T-helper 17 cell (primary cell): ENCODE measurements around the gene PTTG1IP. TPM values are rescaled to one million over a fixed set of nuclear protein-coding genes. Genes with fewer than 3 reads are reported as not detected.
A peak's percentile ranks its signal among the peaks of the same experiment; 100 is the strongest.

ENCODE experiments used
- ATAC-seq: fragments of 150-1000 bp; cut with Tn5 transposase; 2 replicates; pipeline ENCODE4 v1.10.0; 2021; ENCODE audit warnings: mild to moderate bottlenecking, moderate library complexity
- DNase-seq, 3 donors: peaks; one replicate each; pipeline versions ENCODE4 v3.0.0 to v3.0.0-alpha.2; 2020 to 2021
- H3K9me3 ChIP-seq: one replicate; pipeline ENCODE4 v1.7.0; 2013; ENCODE audit warnings: low read length, mild to moderate bottlenecking; ENCODE audit not compliant: control insufficient read depth, poor library complexity, severe bottlenecking
- H3K27ac Mint-ChIP-seq: one replicate; pipeline ENCODE4 v1.8.0; 2022; ENCODE audit warnings: mild to moderate bottlenecking, moderate library complexity, mixed read lengths
- H3K27me3 Mint-ChIP-seq: one replicate; pipeline ENCODE4 v1.8.0; 2022; ENCODE audit warnings: mixed read lengths
- H3K36me3 Mint-ChIP-seq: one replicate; pipeline ENCODE4 v1.8.0; 2022; ENCODE audit warnings: low read depth, mixed read lengths
- H3K4me1 Mint-ChIP-seq: one replicate; pipeline ENCODE4 v1.8.0; 2022; ENCODE audit warnings: mild to moderate bottlenecking, mixed read lengths
- H3K4me3 Mint-ChIP-seq: one replicate; pipeline ENCODE4 v1.8.0; 2022; ENCODE audit warnings: mild to moderate bottlenecking, moderate library complexity, mixed read lengths
- total RNA-seq, 4 donors: library from RNA in 2 of 4; stranded (reverse) in 2 of 4; gene quantifications; one replicate each; pipeline ENCODE4 v1.2.3 and lab custom pipeline; 2022 to 2026

The PTTG1IP gene, protein sequence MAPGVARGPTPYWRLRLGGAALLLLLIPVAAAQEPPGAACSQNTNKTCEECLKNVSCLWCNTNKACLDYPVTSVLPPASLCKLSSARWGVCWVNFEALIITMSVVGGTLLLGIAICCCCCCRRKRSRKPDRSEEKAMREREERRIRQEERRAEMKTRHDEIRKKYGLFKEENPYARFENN
- total RNA-seq = 100 to 1,000 TPM in 1 of 2 donors, 10 to 100 TPM in 1; 98.4 to 123 TPM
- total RNA-seq (lab: John Stamatoyannopoulos, UW) = 132 to 148 reads per million in 2 donors

DNA sequence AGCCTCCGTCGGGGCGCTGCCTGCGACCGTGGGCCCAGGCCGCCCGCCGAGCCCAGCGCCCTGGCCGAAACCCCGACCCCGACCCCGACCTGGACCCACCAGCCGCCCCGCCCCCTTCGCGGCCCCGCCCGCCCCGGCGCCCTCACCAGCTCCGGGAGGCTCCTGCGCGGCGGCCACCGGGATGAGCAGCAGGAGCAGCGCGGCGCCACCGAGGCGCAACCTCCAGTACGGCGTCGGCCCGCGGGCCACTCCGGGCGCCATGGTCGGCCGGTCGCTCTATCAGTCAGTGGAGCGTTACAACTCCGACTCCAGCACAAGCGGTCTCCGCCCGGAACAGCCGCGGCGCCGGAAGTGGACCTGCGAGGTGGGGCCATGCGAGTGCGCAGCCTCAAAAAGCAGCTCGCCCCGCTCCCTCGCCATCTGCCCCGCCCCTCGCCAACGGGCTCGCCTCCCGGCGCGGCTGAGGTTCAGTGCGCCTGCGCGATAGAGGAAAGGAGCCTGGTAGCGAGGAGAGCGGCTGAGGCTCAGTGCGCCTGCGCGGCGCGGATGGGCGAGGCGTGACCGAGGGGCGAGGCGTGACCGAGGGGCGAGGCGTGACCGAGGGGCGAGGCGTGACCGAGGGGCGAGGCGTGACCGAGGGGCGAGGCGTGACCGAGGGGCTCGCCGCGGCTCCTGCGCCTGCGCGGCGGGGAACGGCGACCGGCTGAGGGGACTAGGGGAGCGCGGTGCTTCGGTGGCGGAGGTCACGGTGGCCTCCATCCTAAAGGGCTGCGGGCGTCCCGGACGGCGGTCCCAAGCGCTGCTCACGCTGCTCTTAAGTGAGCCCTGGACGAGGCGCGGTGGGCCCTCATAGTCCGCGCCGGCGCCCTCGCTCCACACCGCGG lies at the start of gene PTTG1IP:
Gene PTTG1IP, minus strand, starts transcription at position 335 of the 884 bp plus-strand sequence. Its CDS starts 74 bp downstream, at position 261.
- DNase-seq = peak; percentile 99 to 100 (median 99)
- peaks cover 50% of the 10 kb centered on the region for H3K4me1 Mint-ChIP-seq
- peak within 1 kb of the TSS; percentile 98 for H3K27ac Mint-ChIP-seq
- no peaks in the 10 kb centered on the region for H3K9me3 ChIP-seq
- no peaks in the 10 kb centered on the region for H3K27me3 Mint-ChIP-seq
- H3K4me3 Mint-ChIP-seq = peak within 1 kb of the TSS; percentile 97
- no peaks in the 10 kb centered on the region for H3K36me3 Mint-ChIP-seq
- peak; percentile 79 for ATAC-seq

DNA sequence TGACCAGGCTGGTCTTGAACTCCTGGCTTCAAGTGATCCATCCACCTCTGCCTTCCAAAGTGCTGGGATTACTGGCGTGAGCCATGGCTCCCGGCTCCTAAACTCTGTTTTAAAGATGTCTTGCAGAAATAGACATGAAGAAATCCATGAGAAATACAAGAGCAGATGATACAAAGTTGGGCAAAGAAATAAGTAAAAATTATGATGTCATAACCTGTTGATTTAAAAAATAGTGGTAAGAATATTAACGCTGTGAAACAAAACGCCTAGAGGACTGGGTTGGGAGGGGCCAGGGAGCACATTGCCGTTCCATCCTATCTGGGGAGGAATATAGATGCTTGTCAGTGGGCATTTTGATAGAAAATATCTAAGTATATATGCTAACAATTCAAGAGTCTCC lies 48.4 kb upstream of the PTTG1IP start:
- Mint-ChIP-seq H3K4me1 (peaks cover 64% of the 10 kb centered on the region), H3K27ac (peak overlapping the region; percentile 96), H3K27me3 (no peaks in the 10 kb centered on the region), H3K4me3 (peak overlapping the region; percentile 100), H3K36me3 (peaks cover 4% of the 10 kb centered on the region)
- no peak for DNase-seq
- no peak for ATAC-seq
- H3K9me3 ChIP-seq = no peaks in the 10 kb centered on the region

DNA sequence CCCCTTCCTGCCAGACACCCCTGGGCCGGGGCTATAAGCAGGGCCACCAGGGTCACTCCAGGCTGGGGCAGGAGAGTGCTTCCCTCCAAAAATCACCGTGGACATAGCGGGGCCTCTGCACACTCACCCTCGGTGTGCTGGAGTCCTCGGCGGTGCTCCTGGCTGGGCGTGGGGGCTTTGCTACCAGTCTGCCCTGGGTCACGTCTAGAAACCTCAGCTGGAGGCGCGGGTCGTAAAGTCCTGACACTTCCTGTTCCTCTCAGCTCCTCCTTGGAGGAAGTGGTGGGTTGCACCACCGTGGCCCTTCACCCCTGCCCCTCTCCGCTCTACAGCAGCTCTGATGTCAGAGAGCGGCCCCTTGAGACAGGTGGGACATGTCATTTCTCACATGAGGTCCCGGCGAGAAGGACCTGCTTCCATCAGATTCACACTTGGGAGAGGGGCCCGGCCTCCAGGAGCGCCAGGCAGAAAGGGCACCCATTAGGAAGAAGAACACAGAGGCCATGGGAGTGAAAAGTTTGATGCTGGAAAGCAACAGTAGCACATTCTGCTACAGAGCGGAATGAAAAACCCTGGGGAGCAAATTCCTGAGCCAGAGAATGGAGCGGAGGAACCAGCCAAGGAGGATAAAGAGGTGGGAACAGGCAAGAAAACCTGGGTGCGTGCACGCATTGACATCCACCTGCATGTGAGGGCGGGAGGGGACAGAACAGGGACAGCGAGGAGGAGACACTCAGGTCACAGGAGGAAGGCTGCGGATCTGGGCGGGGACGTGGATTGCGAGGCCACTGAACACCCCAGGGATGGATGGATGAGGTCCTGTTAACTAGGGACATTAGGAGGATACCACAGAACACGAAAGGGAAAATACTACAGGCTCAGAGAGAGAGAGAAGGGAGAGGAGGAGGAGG lies 47.5 kb upstream of the PTTG1IP start, which contains the start of gene ITGB2:
Gene ITGB2, minus strand, starts transcription at position 206 of the 911 bp plus-strand sequence. CDS start 10,117 bp downstream, outside the sequence.
- DNase-seq (no peak), ATAC-seq (peak; percentile 65)
- Mint-ChIP-seq H3K27ac (peak within 1 kb of the TSS; percentile 96), H3K36me3 (peaks cover 4% of the 10 kb centered on the region), H3K27me3 (no peaks in the 10 kb centered on the region), H3K4me3 (peak within 1 kb of the TSS; percentile 100), H3K4me1 (peaks cover 66% of the 10 kb centered on the region)
- no peaks in the 10 kb centered on the region for H3K9me3 ChIP-seq

DNA sequence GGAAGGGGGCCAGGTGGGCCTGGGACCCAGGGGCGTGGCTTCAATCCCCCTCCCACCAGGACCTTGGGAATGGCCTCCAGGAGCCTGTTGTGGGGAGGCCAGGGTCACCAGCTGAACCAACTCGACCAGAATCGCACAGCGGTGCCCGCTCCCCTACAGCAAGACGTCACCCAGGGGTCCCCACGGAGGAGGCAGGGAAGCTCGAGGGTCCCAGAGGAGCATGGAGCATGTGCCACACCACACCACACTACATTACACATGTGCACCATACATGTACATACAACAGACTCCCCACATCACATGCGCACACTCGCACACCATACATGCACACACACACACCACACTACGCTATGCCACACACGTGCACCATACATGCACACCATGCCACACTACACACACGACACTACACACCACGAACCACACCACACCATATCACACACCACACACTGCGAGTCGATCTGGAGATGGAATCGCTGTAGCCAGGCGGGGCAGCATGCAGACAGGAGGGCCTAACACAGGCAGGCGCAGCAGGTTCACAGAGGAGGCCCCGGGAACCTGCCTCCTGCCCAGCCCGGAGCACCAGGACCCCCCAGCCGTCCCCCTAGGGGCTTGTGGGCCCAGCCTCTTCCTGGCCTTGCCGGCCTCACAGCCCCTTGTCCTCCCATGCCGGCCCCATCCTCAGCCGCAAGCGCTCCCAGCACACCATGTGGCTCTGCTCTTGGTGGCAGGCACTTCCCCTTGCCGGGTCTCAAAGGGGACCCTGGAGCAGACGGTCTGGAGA lies 46.6 kb upstream of the PTTG1IP start:
- Mint-ChIP-seq H3K4me1 (peaks cover 65% of the 10 kb centered on the region), H3K4me3 (peak overlapping the region; percentile 100), H3K27ac (peak overlapping the region; percentile 96), H3K36me3 (peaks cover 4% of the 10 kb centered on the region), H3K27me3 (no peaks in the 10 kb centered on the region)
- H3K9me3 ChIP-seq = no peaks in the 10 kb centered on the region
- DNase-seq (no peak), ATAC-seq (peak; percentile 35)

DNA sequence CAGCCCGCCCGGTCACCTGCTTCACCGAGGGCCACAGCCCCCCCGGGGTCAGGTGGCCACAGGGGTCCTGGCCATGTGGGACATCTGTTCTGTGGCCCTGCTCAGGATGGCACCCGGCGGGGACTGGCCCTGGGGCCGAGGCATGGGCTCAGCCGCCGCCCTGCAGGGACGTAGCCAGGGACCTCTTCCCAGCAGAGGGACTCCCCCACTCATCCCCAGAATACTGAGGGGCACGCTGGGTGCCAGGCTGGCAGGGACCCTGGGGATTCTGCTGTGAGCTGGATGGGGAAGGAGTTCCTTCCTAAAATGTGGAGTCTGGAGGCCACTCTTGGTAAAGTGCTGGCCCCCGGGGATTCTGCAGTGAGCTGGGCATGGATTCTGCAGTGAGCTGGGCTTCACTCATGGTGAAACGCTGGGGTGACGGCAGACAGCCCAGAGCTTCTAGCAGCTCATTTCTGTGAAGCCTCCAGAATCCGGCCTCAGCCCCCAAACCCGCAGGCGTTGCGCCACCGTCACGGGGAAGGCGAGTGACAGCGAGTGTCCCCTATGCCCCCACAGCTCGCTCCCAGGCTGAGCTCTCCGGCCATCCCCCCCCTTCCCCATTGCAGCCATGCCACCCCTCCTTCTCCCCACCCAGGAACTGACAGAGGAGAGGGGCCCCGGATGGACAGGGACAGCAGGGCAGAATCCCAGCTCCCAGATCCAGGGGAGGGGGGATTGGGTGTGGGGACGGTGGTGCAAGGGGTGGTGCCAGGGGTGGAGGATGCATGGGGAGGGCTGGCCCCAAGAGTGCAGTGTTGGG lies 45.8 kb upstream of the PTTG1IP start:
- Mint-ChIP-seq H3K4me3 (peak overlapping the region; percentile 100), H3K27ac (peak overlapping the region; percentile 96), H3K27me3 (no peaks in the 10 kb centered on the region), H3K4me1 (peaks cover 63% of the 10 kb centered on the region), H3K36me3 (peaks cover 4% of the 10 kb centered on the region)
- H3K9me3 ChIP-seq = no peaks in the 10 kb centered on the region
- DNase-seq (no peak), ATAC-seq (no peak)

DNA sequence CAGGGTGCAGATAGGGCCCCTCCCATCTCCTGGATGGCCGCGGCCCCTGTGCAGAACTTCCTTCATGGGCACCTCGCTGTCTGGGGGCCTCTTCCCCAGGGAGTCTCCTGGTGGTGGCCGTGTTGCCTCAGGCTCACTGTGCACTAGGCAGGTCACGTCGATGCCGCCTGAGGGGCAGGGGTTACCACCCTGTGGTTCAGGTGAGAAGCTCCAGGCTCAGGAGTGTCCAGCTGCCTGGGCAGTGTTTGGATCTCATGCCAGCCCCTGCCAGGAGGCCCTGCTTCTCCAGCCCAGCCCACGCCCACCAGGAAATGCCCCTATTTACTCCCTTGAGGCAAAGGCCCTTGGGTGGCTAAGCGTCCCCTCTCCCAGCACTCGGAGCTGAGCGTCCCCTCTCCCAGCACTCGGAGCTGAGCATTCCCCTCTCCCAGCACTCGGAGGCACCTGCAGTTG lies 45.1 kb upstream of the PTTG1IP start:
- Mint-ChIP-seq H3K36me3 (peaks cover 4% of the 10 kb centered on the region), H3K4me1 (peaks cover 61% of the 10 kb centered on the region)
- DNase-seq = no peak

DNA sequence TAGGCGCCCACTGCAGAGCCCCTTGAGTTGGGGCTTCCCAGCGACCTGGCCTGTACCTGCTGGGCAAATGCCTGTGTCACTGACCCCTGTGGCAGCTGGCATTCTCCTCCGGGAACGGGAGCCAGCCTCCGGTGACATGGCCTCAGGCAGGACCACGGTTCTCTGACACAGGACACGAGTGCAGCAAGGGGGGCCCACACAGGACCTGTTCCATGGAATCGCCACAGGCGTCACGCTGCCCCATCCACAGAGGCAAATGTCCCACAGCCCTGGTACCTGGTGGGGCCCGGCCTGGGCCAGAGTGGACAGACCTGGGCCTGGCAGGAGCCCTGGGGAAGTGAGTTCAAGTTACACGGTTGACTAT lies 44.6 kb upstream of the PTTG1IP start:
- ATAC-seq (no peak), DNase-seq (no peak)
- H3K4me3 Mint-ChIP-seq = peak overlapping the region; percentile 100
- H3K36me3 Mint-ChIP-seq = peaks cover 4% of the 10 kb centered on the region
- H3K27me3 Mint-ChIP-seq = no peaks in the 10 kb centered on the region
- peak overlapping the region; percentile 96 for H3K27ac Mint-ChIP-seq
- H3K4me1 Mint-ChIP-seq = peaks cover 62% of the 10 kb centered on the region
- H3K9me3 ChIP-seq = no peaks in the 10 kb centered on the region

More for the DNA sequence above, 45.1 kb upstream of the PTTG1IP start:
- H3K27me3 Mint-ChIP-seq = no peaks in the 10 kb centered on the region
- no peak for ATAC-seq
- H3K4me3 Mint-ChIP-seq = peak overlapping the region; percentile 100
- H3K9me3 ChIP-seq = no peaks in the 10 kb centered on the region
- peak overlapping the region; percentile 96 for H3K27ac Mint-ChIP-seq

DNA sequence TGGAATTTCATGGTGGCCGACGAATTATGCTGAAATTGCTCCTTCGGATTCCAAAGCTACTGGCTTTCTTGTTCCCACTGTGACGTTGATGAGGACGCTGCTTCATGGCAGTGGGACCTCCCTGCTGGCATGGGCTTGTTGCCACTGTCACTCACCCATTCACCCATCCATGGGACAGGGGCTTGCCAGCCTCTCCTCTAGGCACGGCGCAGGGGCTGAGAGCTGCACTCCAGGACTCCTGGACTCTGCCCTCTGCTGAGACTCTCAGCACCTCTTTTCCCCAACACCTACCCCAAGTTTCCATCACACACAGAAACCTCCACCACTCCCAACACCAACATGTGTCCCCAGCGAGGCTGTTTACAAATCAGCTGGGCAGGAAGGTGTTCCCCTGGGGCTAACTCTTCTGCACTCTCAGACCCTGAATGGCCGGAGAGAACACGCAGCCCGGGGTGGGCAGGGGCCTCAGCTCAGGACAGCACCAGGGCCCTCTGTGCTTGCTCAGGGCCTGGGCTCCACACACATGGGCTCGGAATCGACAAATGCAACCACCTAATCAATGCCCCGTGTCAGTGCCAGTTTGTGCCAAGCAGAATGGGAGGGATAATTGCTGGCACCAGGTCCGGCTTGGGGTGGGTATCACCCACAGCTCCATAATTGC lies 44.1 kb upstream of the PTTG1IP start:
- Mint-ChIP-seq H3K27me3 (no peaks in the 10 kb centered on the region), H3K4me1 (peaks cover 61% of the 10 kb centered on the region), H3K36me3 (peaks cover 4% of the 10 kb centered on the region), H3K27ac (peak overlapping the region; percentile 96), H3K4me3 (peak overlapping the region; percentile 100)
- DNase-seq (no peak), ATAC-seq (no peak)
- no peaks in the 10 kb centered on the region for H3K9me3 ChIP-seq

DNA sequence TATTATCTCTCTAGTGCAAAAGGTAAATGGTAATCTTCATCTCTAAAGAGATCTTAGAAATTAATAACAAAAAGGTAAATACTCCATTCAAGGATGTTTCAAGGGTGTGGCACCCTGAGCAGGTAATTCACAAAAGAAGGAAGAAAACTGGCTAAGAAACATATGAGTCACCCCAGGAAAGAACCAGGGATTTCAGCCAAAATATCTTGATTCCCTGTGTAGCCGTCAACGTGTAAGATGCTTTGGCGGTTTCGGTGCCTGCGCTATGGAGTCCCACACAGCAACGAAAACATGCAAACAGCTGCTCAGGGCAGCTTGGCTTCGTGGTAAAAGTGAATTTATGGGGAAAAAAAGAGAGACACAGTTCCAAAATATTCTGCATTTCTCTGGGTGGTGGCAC lies 43.5 kb upstream of the PTTG1IP start:
- H3K27me3 Mint-ChIP-seq = no peaks in the 10 kb centered on the region
- peak overlapping the region; percentile 96 for H3K27ac Mint-ChIP-seq
- DNase-seq (no peak), ATAC-seq (no peak)
- H3K9me3 ChIP-seq = no peaks in the 10 kb centered on the region
- H3K4me3 Mint-ChIP-seq = peak overlapping the region; percentile 100
- H3K36me3 Mint-ChIP-seq = peaks cover 4% of the 10 kb centered on the region
- H3K4me1 Mint-ChIP-seq = peaks cover 59% of the 10 kb centered on the region

DNA sequence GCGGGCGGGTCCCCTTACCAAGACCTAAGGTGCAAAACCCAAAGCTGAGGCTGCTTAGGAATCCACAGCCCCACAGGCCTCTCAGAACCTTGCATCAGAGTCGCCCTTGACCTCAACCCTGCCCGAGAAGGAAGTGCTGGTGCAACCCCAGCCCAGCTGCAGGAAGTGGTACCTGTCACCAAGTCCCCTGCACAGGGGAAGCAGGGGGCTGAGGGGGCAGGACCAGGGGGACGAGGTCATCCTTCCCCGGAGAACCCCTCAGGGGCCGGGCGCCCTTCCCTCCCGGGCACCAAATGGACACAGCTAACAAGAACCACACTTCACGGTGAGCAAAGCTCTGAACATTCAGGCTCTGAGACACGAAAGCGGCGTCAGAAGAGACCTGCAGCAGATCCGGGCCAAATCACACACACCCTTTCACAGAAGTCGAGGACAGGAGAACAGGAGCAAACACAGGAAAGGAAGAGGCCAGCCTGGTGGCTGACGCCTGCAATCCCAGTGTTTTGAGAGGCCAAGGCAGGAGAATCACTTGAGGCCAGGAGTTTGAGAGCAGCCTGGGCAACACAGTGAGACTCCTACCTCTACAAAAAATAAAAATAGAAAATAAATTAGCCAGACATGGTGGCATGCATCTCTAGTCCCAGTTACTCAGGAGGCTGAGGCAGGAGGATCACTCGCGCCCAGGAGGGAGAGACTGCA lies 40.8 kb upstream of the PTTG1IP start:
- Mint-ChIP-seq H3K27me3 (no peaks in the 10 kb centered on the region), H3K36me3 (no peaks in the 10 kb centered on the region), H3K4me1 (peaks cover 57% of the 10 kb centered on the region), H3K4me3 (peak overlapping the region; percentile 91), H3K27ac (peak overlapping the region; percentile 96)
- no peaks in the 10 kb centered on the region for H3K9me3 ChIP-seq
- ATAC-seq (peak; percentile 61), DNase-seq (peak in 1 of 3 donors; percentile 31)
